Sigmoid colon (tissue), 3 donors: ENCODE data around the gene TP53BP1.

Source experiments
- POLR2A ChIP-seq, 2 donors: fragments of 450-650 bp; IDR thresholded peaks; one replicate each; pipeline ENCODE4 v1.6.1; 2016; ENCODE audit warnings: antibody characterized with exemption in 2 of 2, mild to moderate bottlenecking in 2 of 2, moderate library complexity in 2 of 2
- TF ChIP-seq, protein P1 (sequence below), 4 experiments: fragments of 450-650 bp in 3 of 4; fragments of 200-600 bp in 1 of 4; IDR thresholded peaks; one replicate each; pipeline ENCODE4 v1.5.1; 2016 to 2019; ENCODE audit warnings: antibody characterized with exemption in 4 of 4, mild to moderate bottlenecking in 3 of 4, moderate library complexity in 2 of 4

DNA sequence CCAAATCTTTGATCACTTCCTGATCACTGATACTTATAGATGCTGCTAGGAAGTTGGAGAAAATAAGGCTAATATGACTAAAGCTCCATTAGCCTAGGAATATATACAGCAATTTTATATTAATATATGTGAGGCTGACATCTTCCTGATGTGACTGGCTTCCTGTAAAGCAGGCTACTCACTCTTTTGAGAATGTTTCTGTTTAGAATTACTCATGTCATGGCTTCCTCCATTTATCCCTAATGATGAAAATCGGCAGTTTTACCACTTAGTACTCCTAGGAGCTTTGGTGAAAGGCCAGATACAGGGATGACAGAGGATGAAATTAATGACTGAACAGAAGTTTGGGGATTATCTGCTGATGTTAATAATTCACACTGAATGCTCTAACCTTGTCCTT, 20.6 kb upstream of the TP53BP1 start:
- TF ChIP-seq, protein P1, sequence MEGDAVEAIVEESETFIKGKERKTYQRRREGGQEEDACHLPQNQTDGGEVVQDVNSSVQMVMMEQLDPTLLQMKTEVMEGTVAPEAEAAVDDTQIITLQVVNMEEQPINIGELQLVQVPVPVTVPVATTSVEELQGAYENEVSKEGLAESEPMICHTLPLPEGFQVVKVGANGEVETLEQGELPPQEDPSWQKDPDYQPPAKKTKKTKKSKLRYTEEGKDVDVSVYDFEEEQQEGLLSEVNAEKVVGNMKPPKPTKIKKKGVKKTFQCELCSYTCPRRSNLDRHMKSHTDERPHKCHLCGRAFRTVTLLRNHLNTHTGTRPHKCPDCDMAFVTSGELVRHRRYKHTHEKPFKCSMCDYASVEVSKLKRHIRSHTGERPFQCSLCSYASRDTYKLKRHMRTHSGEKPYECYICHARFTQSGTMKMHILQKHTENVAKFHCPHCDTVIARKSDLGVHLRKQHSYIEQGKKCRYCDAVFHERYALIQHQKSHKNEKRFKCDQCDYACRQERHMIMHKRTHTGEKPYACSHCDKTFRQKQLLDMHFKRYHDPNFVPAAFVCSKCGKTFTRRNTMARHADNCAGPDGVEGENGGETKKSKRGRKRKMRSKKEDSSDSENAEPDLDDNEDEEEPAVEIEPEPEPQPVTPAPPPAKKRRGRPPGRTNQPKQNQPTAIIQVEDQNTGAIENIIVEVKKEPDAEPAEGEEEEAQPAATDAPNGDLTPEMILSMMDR (IDR thresholded peaks at IDR 0.05) = no peak
- no peak for TF ChIP-seq POLR2A (IDR thresholded peaks at IDR 0.05)
